ENCODE data around the gene XPA. TPM values are rescaled to one million over a fixed set of nuclear protein-coding genes. Genes with fewer than 3 reads are reported as not detected.
A peak's percentile ranks its signal among the peaks of the same experiment; 100 is the strongest.
"Not testable (repeated sequence)": the region's sequence is repeated elsewhere in the genome, so short reads cannot be mapped to it uniquely, and the experiment has no call there.

The XPA gene
- 4.3 TPM for total RNA-seq

DNA sequence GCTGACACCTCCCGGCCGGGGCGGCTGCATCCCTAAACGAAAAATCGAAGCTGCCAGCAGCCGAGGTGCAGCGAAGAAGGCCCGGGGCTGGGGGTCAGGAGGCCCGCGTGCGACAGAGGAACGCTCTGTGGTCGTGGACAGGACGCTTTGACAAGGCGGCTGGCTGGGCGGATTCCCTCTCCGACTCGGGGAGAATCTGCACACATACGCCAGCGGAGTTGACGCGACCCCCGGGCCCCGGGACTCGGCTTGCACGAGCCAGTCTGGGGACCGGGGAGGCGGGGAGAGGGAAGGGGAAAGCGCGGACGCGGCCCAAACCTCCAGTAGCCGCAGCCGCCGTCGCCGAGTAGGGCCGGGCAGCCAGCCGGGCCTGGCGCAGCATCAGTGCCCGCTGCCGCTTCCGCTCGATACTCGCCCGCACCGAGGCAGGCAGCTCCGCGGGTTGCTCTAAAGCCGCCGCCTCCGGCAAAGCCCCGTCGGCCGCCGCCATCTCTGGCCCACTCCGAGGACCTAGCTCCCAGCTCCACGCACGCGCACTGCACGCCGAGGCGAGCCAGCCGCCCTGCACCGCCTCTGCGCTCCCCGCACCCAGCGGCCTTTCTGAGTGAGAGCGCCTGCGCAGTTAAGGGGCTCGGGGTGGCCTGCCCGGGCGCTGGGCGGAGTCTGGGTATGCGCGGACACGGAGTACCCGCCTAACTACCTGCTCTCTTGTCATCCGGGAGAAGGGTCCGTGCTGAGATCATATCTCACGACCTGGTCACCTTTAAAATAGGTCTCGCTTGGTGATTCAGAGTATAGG is at the start of gene XPA:
XPA (minus strand) TSS at position 538 of the 799 bp plus-strand sequence; CDS start at position 490, 48 bp downstream.
- DNase-seq (ENCODE audit: low read depth in 2 of 3, low spot score in 2 of 3) = peak; percentile 90 to 98 (median 94)

GRCh38 chr9:97744710-97745708 is 47.9 kb upstream of the XPA start:
- no peak for DNase-seq (ENCODE audit: low read depth in 2 of 3, low spot score in 2 of 3)

- DNase-seq (ENCODE audit: low read depth in 2 of 3, low spot score in 2 of 3) = not testable (repeated sequence)
These were observed 46.9 kb upstream of the XPA start for GRCh38 chr9:97744025-97744424.

GRCh38 chr9:97742545-97742944 is 45.4 kb upstream of the XPA start:
- no peak for DNase-seq (ENCODE audit: low read depth in 2 of 3, low spot score in 2 of 3)

DNA sequence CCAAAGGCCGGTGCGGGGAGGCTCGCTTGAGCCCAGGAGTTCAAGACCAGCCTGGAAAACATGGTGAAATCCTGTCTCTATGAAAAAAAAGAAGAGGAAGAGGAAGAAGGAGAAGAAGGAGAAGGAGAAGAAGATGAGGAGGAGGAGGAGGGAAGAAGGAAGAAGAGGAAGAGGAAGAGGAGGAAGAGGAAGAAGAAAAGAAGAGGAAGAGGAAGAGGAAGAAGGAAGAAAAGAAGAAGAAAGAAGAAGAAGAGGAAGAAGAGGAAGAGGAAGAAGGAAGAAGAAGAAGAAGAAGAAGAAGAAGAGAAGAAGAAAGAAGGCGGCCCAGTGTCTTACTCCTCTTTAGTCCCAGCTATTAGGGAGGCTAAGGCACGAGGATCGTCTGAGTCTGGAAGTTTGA is 44.8 kb upstream of the XPA start:
- no peak for DNase-seq (ENCODE audit: low read depth in 2 of 3, low spot score in 2 of 3)

- DNase-seq (ENCODE audit: low read depth in 2 of 3, low spot score in 2 of 3) = peak in 2 of 3 donors; percentile 56 to 67
These were observed 44.0 kb upstream of the XPA start for GRCh38 chr9:97740848-97741821.

DNA sequence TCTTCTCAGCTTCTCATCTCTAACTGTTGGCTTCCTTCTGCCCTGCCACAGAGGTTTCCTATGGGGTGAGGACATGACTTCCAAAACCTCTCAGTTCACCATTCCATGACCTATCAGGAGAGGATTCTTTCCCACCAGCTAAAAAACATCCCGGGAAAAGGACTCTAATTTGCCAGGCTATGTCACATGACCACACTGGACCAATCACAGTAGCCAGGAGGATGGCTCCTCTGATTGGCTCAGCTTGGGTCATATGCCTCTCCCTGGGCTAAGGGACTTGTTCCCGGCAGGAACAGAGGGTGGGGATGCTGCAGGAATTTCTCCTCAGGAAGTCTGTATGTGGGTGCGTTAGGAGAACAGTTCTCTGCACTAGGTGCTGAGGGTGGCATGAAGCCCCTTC is 40.3 kb upstream of the XPA start:
- no peak for DNase-seq (ENCODE audit: low read depth in 2 of 3, low spot score in 2 of 3)

GRCh38 chr9:97735070-97735600 is 38.0 kb upstream of the XPA start:
- no peak for DNase-seq (ENCODE audit: low read depth in 2 of 3, low spot score in 2 of 3)

- DNase-seq (ENCODE audit: low read depth in 2 of 3, low spot score in 2 of 3) = no peak
These were observed 29.6 kb upstream of the XPA start for GRCh38 chr9:97726716-97727115.

DNA sequence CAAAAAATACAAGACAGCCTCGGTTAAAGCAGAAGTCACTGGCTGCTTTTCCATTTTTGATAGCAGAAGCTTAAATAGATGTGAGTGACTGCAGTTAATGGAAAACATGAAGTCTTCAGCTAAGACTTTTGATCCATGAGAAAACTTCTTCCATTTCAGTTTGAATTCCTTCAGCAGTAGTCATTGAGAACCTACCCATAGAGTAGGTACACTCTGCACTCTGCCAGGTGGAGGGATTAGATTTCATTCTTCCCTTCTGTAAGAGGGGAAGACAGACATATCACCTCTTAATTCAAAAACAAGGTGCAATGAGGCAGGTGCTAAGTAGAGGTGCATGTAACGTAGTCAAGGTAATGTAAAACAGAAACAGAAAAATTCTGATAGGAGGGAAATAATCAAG is 26.7 kb upstream of the XPA start:
- DNase-seq (ENCODE audit: low read depth in 2 of 3, low spot score in 2 of 3) = no peak

DNA sequence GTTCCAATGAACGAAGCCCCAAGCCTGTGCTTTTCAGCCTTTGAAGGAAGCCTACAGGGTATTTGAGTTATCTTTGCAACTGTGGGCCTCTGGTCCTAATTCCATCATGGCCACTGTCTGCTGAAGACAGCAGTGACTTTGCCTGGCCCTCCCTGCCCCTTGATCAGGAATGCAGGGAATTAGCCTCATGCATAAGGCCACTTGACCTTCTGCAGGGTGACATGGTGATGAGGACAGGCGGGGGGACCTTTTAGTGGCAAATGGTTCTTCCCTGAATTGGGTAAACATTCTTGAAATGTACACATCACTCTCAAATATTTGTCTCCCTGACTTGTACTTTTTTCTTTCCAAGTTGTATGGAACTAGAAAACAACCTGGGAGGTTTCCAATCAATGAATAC is 25.2 kb upstream of the XPA start:
- no peak for DNase-seq (ENCODE audit: low read depth in 2 of 3, low spot score in 2 of 3)

DNA sequence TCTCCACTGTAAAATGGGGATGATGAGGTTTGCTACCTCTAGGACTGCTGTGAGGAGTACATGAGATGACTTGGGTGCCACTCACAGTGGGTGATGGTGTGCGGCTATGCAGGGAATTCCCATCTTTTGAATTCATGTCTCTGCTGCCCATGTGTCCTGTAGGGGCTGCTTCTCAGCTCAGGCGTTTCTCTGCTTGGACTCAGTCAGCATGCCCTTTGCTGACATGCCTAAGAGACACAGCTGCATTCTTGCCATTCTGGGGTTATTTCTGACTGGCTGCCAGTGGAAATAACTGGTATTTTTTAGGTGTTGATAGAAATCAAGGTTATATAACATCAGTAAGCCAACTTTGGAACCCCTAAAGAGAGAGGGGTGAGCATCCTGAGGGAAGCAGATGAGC is 24.3 kb upstream of the XPA start:
- no peak for DNase-seq (ENCODE audit: low read depth in 2 of 3, low spot score in 2 of 3)

- DNase-seq (ENCODE audit: low read depth in 2 of 3, low spot score in 2 of 3) = no peak
These were observed 20.7 kb upstream of the XPA start for GRCh38 chr9:97717866-97718265.

DNA sequence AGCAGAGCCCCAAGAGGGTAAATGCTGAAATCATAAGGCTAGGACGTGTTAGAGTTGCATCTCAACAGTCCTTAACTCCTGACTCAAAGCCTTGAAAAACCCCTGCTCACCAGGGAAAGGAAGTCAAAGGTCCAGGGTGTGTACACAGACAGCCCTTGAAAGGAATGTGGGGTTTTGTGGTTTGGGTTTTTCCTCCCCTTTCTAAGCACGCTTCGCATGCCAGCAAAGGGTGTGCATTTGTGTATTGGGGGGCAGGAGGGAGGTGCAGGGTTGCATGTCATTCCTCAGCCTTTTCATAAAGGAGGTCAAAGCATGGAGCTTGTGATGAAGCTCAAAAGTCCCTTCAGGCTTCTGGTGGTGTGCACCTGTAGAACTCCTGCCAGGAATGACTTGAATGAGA is 17.3 kb upstream of the XPA start:
- peak in 1 of 3 donors; percentile 11 for DNase-seq (ENCODE audit: low read depth in 2 of 3, low spot score in 2 of 3)

- DNase-seq (ENCODE audit: low read depth in 2 of 3, low spot score in 2 of 3) = peak in 2 of 3 donors; percentile 54 to 81
These were observed 14.1 kb upstream of the XPA start for GRCh38 chr9:97711223-97711626.

DNA sequence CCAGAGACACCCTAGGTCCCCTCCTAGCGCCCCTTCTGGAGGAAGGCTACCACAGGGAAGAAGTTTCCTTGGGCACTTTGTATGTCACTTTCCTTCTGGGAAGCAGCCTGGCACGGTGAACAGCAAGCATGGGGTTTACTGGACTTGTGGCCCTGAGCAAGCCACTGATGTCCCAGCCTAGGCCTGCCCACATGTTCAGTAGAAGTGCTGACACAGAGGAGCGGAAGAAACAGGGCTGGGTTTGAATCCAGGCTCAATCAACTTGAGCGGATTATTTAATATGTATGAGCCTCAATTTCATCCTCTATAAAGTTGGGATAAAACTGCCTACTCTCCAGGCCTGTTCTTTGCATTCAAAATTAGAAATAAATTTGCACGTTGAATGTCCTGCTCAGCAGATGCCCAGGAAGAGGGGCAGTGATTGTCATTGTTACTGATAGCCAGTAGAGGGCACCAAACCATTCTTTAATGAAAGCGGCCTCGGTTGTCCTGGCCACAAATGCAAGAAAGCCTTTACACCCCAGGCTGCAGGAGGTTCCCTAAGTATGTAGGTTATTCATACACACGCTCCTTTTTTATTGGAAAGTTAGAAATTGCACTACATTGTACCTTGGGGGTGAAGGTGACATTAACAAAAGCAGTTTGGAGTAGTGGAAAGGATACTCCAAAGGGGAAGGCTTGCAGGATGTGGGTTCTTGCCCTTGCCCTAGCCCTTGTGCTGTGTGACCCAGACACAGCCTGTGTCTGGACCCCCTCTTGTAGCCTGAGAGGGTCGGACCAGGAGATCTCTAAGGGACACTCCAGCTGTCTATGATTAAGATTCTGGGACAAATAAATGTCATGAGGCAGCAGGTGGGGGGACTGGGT is 13.4 kb upstream of the XPA start:
- DNase-seq (ENCODE audit: low read depth in 2 of 3, low spot score in 2 of 3) = peak; percentile 29 to 82 (median 70)

GRCh38 chr9:97706246-97706645 is 9.1 kb upstream of the XPA start:
- DNase-seq (ENCODE audit: low read depth in 2 of 3, low spot score in 2 of 3) = no peak

- DNase-seq (ENCODE audit: low read depth in 2 of 3, low spot score in 2 of 3) = peak in 1 of 3 donors; percentile 27
These were observed 8.3 kb upstream of the XPA start for GRCh38 chr9:97705354-97705950.

GRCh38 chr9:97704851-97705250 is 7.7 kb upstream of the XPA start:
- DNase-seq (ENCODE audit: low read depth in 2 of 3, low spot score in 2 of 3) = no peak

Measured in hematopoietic multipotent progenitor cell (in vitro differentiated cells).